AG09319 (cell line): ENCODE data around the gene C2CD4D.

Experiments
- DNase-seq: peaks from one replicate; pipeline ENCODE4 v3.0.0-alpha.2; 2010; ENCODE audit warnings: low read depth; ENCODE audit errors: extremely low read depth
- CTCF ChIP-seq: IDR thresholded peaks from 2 replicates; pipeline ENCODE4 v1.5.1; 2011; ENCODE audit warnings: low read depth, mild to moderate bottlenecking, inconsistent platforms, low read length, moderate library complexity

The C2CD4D gene

GRCh38 chr1:151809985-151810556 lies 29.5 kb downstream of the C2CD4D start:
- TF ChIP-seq CTCF: no peak
- no peak for DNase-seq

DNA sequence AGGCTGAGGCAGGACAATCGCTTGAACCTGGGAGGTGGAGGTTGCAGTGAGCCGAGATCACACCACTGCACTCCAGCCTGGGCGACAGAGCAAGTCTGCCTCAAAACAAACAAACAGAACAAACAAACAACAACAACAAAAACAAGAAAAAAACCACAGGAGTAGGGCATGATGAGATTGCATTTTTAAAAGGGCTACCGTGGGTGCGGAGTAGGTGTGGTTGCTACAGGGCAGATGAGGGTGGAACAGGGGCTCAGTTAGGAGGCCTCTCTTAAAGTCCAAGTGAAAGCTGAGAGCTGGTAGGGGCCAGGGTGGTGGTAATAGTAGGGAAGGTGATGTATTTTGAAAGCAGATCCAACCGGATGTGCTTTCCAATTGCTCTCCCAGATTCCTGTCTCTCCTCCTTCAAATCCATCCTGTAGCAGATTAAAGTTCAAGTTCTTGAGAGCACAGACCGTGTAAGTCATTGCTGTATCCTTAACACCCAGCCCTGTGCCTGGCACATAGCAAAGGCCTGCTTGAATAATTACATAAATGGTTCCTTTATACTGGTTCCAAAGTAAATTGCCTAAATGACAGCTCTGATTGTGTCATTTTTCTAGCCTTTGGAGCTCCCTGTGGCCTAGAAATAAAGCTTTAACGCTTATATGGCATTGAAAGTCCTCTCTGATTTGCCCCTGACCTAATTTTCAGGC lies 30.2 kb downstream of the C2CD4D start:
- DNase-seq: no peak
- no peak for TF ChIP-seq CTCF

- no peak for TF ChIP-seq CTCF
- no peak for DNase-seq
Observed at GRCh38 chr1:151807766-151808165, 31.9 kb downstream of the C2CD4D start.

DNA sequence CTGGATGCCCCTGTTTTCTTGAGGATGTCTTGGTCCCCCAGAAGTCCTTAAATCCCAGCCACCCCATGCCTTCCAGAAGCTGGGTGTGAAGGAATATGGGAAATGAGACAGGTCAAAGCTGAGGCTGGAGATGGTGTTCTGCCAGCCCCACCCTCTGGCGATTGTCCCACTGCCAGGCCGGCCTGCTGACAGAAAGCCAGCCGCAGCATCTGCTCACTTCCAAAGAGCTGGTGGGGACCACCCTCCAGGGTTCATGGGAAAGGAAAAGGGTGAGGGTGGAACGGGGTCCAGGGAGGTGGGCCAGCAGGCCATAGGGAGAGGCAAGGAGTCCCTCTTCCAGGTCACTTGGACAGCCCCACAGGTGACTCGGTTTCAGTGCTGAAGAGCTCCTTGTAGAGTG lies 32.5 kb downstream of the C2CD4D start:
- no peak for DNase-seq
- TF ChIP-seq CTCF: no peak

GRCh38 chr1:151806170-151806569 lies 33.5 kb downstream of the C2CD4D start:
- TF ChIP-seq CTCF: no peak
- no peak for DNase-seq

GRCh38 chr1:151805066-151805820 lies 34.4 kb downstream of the C2CD4D start, which contains the start of gene LINGO4:
LINGO4 (minus strand) TSS chr1:151805419; CDS start chr1:151802704, 2,715 bp downstream.
- DNase-seq: no peak
- TF ChIP-seq CTCF: no peak

- no peak for TF ChIP-seq CTCF
- DNase-seq: no peak
Observed at GRCh38 chr1:151803915-151804314, 35.7 kb downstream of the C2CD4D start.
